ENCODE results near the gene SLC9A5. TPM values are rescaled to one million over a fixed set of nuclear protein-coding genes. Genes with fewer than 3 reads are reported as not detected.
A peak's percentile ranks its signal among the peaks of the same experiment; 100 is the strongest.

The SLC9A5 gene
- total and polyA plus RNA-seq, 9 of the 15 experiments (the other 6 are each of a cell fraction or from before 2014, with no cell fraction given), result 0.06 to 3.1 (median 1.2) TPM

DNA sequence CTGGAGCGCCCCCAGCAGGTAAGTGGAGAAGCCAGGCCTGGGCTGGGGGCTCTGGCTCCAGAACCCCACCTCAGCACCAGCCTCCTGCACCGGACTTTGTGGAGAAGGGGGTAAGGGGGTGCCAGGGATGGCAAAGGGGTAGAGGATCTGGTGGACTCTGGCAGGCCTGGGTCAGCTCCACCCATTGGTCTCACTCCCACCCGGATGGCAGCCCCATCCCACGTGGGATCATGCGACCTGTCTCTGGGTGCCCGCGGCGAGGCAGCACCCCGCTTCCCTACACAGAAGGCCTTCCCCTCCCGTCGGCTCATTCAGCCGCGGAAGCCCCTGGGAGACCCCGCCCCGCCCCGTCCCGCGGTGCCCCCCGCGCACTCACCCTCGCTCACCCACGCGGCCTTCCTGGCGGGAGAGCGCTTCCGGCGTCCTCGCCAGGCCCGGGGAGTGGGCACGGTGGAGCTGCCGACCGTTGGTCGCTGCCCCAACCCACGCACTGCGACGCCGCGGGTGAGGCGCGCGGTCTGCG lies 30.1 kb downstream of the SLC9A5 start:
- ATAC-seq (peak; percentile 70), FAIRE-seq (peak; percentile 78), DNase-seq (ENCODE audit: extremely low read depth in 1 of 4, low spot score in 3 of 4) (peak; percentile 74 to 94 (median 88))
- WGBS (ENCODE audit: insufficient coverage, low coverage, missing lambda C conversion rate), result under 1% methylated on average over 15 of the region's 42 CpGs
- peak overlapping the region; percentile 74 for H3K4me3 ChIP-seq
- intact Hi-C loops (cut with micrococcal nuclease), result loop anchor here (1.0 to 5.0 kb wide), 2 partner anchors 19 to 42 kb away; no protein-coding TSS in a partner anchor
- H3K4me2 ChIP-seq (ENCODE audit: insufficient read depth, low read length), result peak overlapping the region; percentile 95
- BruUV-seq (replicated peaks), result no TSS peak
- H3K9ac ChIP-seq (ENCODE audit: insufficient read depth in 1 of 2, low read depth in 2 of 2, low read length in 2 of 2), result peak overlapping the region; percentile 88 to 97
- H3K27ac ChIP-seq (ENCODE audit: extremely low read depth, low read depth, low read length), result peak overlapping the region; percentile 83
- no peaks in the 10 kb centered on the region for H4K20me1 ChIP-seq (replicated peaks; ENCODE audit: control insufficient read depth, insufficient read depth, low read length)
- H3K36me3 ChIP-seq (ENCODE audit: control insufficient read depth, insufficient read depth, low read length), result peaks cover 35% of the 10 kb centered on the region; the same call in 2 of the 3 replicates
- peak overlapping the region; percentile 87 for H2AFZ ChIP-seq (ENCODE audit: low read depth, low read length)
- H3K4me1 ChIP-seq (replicated peaks in 1 of 2; ENCODE audit: control insufficient read depth in 2 of 2, insufficient read depth in 2 of 2, low read length in 2 of 2), result peaks cover 22 to 38% of the 10 kb centered on the region in 2 experiments
- ChIA-PET POLR2A (interaction anchor here (0.8 to 1.7 kb wide), 5 partner anchors 9 to 48 kb away, joined by 4 to 5 read pairs (median 4); no protein-coding TSS in a partner anchor), CTCF (ENCODE audit: low intra/inter-chr PET ratio) (interaction anchor here (0.8 to 2.3 kb wide), 5 partner anchors 18 to 331 kb away, joined by 3 to 18 read pairs (median 7); no protein-coding TSS in a partner anchor)
- H3K79me2 ChIP-seq (ENCODE audit: control insufficient read depth, insufficient read depth, low read length), result peaks cover 30% of the 10 kb centered on the region
- no peaks in the 10 kb centered on the region for H3K27me3 ChIP-seq (ENCODE audit: control insufficient read depth in 2 of 2, insufficient read depth in 2 of 2, low read length in 2 of 2)
- H3K9me3 ChIP-seq (replicated peaks; ENCODE audit: control insufficient read depth, insufficient read depth, low read depth, low read length), result no peaks in the 10 kb centered on the region
- no peaks in the 10 kb centered on the region for H3K9me1 ChIP-seq (ENCODE audit: control insufficient read depth, insufficient read depth, low read length)
- in situ Hi-C loops (cut with MboI), result no loop called here
- TF ChIP-seq, protein P1, sequence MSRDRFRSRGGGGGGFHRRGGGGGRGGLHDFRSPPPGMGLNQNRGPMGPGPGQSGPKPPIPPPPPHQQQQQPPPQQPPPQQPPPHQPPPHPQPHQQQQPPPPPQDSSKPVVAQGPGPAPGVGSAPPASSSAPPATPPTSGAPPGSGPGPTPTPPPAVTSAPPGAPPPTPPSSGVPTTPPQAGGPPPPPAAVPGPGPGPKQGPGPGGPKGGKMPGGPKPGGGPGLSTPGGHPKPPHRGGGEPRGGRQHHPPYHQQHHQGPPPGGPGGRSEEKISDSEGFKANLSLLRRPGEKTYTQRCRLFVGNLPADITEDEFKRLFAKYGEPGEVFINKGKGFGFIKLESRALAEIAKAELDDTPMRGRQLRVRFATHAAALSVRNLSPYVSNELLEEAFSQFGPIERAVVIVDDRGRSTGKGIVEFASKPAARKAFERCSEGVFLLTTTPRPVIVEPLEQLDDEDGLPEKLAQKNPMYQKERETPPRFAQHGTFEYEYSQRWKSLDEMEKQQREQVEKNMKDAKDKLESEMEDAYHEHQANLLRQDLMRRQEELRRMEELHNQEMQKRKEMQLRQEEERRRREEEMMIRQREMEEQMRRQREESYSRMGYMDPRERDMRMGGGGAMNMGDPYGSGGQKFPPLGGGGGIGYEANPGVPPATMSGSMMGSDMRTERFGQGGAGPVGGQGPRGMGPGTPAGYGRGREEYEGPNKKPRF (IDR thresholded peaks at IDR 0.05; ENCODE audit: low read depth, low read length), result no peak
- TF ChIP-seq YBX1 (IDR thresholded peaks at IDR 0.05) (no peak), KAT2B (IDR thresholded peaks at IDR 0.05; ENCODE audit: low read depth, low read length) (no peak), E2F3 (CRISPR knock-in tag; IDR thresholded peaks at IDR 0.05) (no peak), SLC30A9 (CRISPR knock-in tag; IDR thresholded peaks at IDR 0.05) (no peak), HDAC3 (IDR thresholded peaks at IDR 0.05; ENCODE audit: borderline replicate concordance, partially characterized antibody) (no peak), RBM22 (IDR thresholded peaks at IDR 0.05; ENCODE audit: low read depth, low read length, poor library complexity, severe bottlenecking) (no peak), ZNF75A (CRISPR knock-in tag; IDR thresholded peaks at IDR 0.05) (no peak), MTA3 (IDR thresholded peaks at IDR 0.05; ENCODE audit: borderline replicate concordance) (0 out of 2 replicates have a peak, but pooled peaks have one; percentile 12), FOXM1 (IDR thresholded peaks at IDR 0.05; ENCODE audit: low read depth) (no peak), FOXM1 (CRISPR knock-in tag; IDR thresholded peaks at IDR 0.05; ENCODE audit: low read depth) (no peak), RBM34 (IDR thresholded peaks at IDR 0.05; ENCODE audit: borderline replicate concordance, insufficient read depth, low read length) (no peak)
- TF ChIP-seq, protein P2, sequence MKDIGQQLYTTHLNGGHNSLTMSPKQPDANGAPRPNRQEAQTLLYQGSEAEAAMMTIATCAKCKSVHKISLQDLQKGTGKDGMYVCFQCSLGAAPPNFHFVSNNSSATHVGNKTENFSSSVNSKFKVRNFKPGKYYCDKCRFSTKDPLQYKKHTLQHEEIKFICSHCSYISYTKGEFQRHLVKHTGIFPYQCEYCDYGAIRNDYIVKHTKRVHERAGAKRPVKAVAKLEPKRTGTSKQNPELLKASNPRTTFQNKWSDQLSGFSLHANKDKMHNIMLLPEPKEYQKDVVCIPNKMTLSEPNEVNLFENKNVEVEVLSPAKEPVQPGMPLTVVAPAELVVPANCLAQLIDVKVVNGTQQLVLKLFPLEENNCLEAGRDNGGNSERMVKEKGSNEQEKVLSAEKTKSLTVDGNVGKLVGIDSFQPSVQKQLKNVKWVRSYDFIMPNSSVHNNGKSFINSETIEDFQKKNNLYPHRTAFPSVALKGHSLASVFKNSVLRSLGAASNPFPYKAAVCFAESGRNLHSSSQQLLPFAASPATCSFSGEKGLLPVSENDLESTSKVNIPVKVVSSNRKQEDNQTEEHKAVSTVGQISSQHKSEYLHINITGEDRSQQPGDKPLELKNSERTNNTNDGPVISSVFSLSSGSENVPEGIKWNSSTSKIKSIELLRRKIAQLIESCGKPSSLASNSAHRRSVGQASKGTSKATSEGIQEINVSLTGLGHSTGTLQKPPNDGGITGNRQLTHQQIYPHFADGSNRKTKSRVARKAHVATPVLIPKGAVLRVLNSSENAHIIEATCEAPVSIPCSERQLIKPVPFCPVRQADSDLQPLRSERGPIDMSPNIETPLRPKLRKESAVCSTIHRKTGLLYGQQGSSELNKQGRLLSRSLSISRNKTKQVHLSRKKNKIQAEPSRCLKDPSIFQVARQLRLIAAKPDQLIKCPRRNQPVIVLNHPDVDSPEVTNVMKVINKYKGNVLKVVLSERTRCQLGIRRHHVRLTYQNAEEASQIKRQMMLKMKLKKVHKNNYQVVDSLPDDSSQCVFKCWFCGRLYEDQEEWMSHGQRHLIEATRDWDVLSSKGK (CRISPR knock-in tag; IDR thresholded peaks at IDR 0.05), result no peak

All from K562 (cell line).